Measurements from ENCODE around the gene CA11.
"Not testable (repeated sequence)": the region's sequence is repeated elsewhere in the genome, so short reads cannot be mapped to it uniquely, and the experiment has no call there.

CA11 gene

GRCh38 chr19:48635966-48636858, 9.8 kb downstream of the CA11 start:
- H3K27me3 ChIP-seq (ENCODE audit: control insufficient read depth, insufficient read depth, low read length): no peaks in the 10 kb centered on the region
- peaks cover 12% of the 10 kb centered on the region for H3K36me3 ChIP-seq (ENCODE audit: control insufficient read depth, insufficient read depth, low read length)
- peak overlapping the region; percentile 98 for H3K27ac ChIP-seq (ENCODE audit: low read depth, low read length)
- peak overlapping the region; percentile 97 for H3K4me3 ChIP-seq (ENCODE audit: low read length)
- peak overlapping the region; percentile 75 for H3K9ac ChIP-seq (ENCODE audit: low read length)
- H3K4me1 ChIP-seq (ENCODE audit: control insufficient read depth, insufficient read depth, low read length): peaks cover 32% of the 10 kb centered on the region

DNA sequence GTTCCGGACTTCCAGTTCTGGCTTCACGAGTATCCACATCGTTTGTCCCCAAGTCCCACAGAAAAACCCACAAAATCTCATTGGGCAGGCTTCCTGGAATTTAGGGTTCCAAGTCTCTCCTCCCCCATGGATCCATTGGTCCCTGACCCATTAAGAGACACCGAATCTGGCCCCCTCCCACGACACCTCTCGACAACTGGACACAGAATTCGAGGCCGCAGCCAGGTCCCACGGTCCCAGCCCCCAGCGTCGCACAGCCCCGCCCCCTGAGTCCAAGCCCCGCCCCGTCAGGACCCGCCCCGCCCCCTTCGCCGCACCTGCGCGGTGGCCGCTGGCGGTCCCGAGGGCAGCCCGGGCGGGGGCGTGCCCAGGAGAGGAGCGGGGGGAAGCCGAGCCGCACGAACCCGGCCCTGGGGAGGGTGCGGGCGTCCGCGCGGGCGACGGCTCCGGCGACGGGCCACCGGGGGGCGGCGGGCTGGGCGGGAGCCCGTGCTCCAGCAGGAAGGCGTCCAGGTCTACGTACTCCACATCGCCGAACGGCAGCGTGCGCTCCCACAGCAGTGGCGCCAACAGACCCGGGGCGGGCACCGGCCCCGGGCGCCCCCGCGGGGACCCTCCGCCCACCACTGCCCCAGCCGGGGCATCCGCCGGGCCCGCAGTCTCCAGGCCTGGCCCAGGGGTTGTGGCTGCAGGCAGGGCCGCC, 10.6 kb downstream of the CA11 start:
- H3K9ac ChIP-seq (ENCODE audit: low read length): peak overlapping the region; percentile 75
- peaks cover 38% of the 10 kb centered on the region for H3K4me1 ChIP-seq (ENCODE audit: control insufficient read depth, insufficient read depth, low read length)
- H3K27ac ChIP-seq (ENCODE audit: low read depth, low read length): peak overlapping the region; percentile 98
- H3K36me3 ChIP-seq (ENCODE audit: control insufficient read depth, insufficient read depth, low read length): peaks cover 14% of the 10 kb centered on the region
- H3K4me3 ChIP-seq (ENCODE audit: low read length): peak overlapping the region; percentile 97
- H3K27me3 ChIP-seq (ENCODE audit: control insufficient read depth, insufficient read depth, low read length): no peaks in the 10 kb centered on the region

- H3K27me3 ChIP-seq (ENCODE audit: control insufficient read depth, insufficient read depth, low read length): no peaks in the 10 kb centered on the region
- H3K4me3 ChIP-seq (ENCODE audit: low read length): peak overlapping the region; percentile 63
- peak overlapping the region; percentile 13 for H3K9ac ChIP-seq (ENCODE audit: low read length)
- peaks cover 44% of the 10 kb centered on the region for H3K4me1 ChIP-seq (ENCODE audit: control insufficient read depth, insufficient read depth, low read length)
- peak overlapping the region; percentile 92 for H3K27ac ChIP-seq (ENCODE audit: low read depth, low read length)
- H3K36me3 ChIP-seq (ENCODE audit: control insufficient read depth, insufficient read depth, low read length): peaks cover 16% of the 10 kb centered on the region
Observed at GRCh38 chr19:48634424-48635262, 11.3 kb downstream of the CA11 start.

GRCh38 chr19:48634036-48634342, 12.0 kb downstream of the CA11 start:
- Histone ChIP-seq H3K27ac (ENCODE audit: low read depth, low read length) (peak overlapping the region; percentile 67), H3K36me3 (ENCODE audit: control insufficient read depth, insufficient read depth, low read length) (peaks cover 16% of the 10 kb centered on the region), H3K27me3 (ENCODE audit: control insufficient read depth, insufficient read depth, low read length) (no peaks in the 10 kb centered on the region), H3K4me1 (ENCODE audit: control insufficient read depth, insufficient read depth, low read length) (peaks cover 44% of the 10 kb centered on the region), H3K4me3 (ENCODE audit: low read length) (peak overlapping the region; percentile 52), H3K9ac (ENCODE audit: low read length) (no peak overlapping the region)

GRCh38 chr19:48633148-48634035, 12.6 kb downstream of the CA11 start:
- peaks cover 16% of the 10 kb centered on the region for H3K36me3 ChIP-seq (ENCODE audit: control insufficient read depth, insufficient read depth, low read length)
- H3K9ac ChIP-seq (ENCODE audit: low read length): no peak overlapping the region
- peak overlapping the region; percentile 67 for H3K27ac ChIP-seq (ENCODE audit: low read depth, low read length)
- peak overlapping the region; percentile 52 for H3K4me3 ChIP-seq (ENCODE audit: low read length)
- peaks cover 40% of the 10 kb centered on the region for H3K4me1 ChIP-seq (ENCODE audit: control insufficient read depth, insufficient read depth, low read length)
- no peaks in the 10 kb centered on the region for H3K27me3 ChIP-seq (ENCODE audit: control insufficient read depth, insufficient read depth, low read length)

GRCh38 chr19:48632692-48633147, 13.3 kb downstream of the CA11 start:
- no peaks in the 10 kb centered on the region for H3K27me3 ChIP-seq (ENCODE audit: control insufficient read depth, insufficient read depth, low read length)
- H3K9ac ChIP-seq (ENCODE audit: low read length): no peak overlapping the region
- peak overlapping the region; percentile 24 for H3K4me3 ChIP-seq (ENCODE audit: low read length)
- H3K36me3 ChIP-seq (ENCODE audit: control insufficient read depth, insufficient read depth, low read length): peaks cover 16% of the 10 kb centered on the region
- peak overlapping the region; percentile 43 for H3K27ac ChIP-seq (ENCODE audit: low read depth, low read length)
- H3K4me1 ChIP-seq (ENCODE audit: control insufficient read depth, insufficient read depth, low read length): peaks cover 38% of the 10 kb centered on the region

GRCh38 chr19:48632286-48632685, 13.7 kb downstream of the CA11 start:
- peaks cover 16% of the 10 kb centered on the region for H3K36me3 ChIP-seq (ENCODE audit: control insufficient read depth, insufficient read depth, low read length)
- H3K4me3 ChIP-seq (ENCODE audit: low read length): peak overlapping the region; percentile 2
- H3K27ac ChIP-seq (ENCODE audit: low read depth, low read length): peak overlapping the region; percentile 43
- H3K4me1 ChIP-seq (ENCODE audit: control insufficient read depth, insufficient read depth, low read length): peaks cover 38% of the 10 kb centered on the region
- not testable (repeated sequence) for H3K9ac ChIP-seq (ENCODE audit: low read length); H3K27me3 ChIP-seq (ENCODE audit: control insufficient read depth, insufficient read depth, low read length)

DNA sequence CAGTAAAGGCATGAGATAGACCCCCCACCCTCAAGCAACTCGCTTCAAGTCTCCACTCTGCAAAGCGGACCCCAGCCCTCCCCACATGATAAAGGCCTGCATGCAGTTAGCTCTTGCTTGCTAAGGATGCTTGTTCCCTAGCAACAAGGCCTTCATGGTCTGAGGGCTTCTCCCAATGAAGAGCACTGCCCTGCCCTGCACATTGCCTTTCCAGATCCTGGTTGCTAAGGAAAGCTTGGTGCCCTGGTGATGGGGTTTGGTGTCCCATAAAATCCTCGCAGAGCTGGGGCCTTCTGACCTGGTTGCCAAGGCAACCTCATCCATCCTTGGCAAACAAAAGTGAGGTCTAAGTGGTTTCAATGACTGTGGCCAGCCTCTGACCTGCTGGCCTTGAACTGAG, 14.8 kb downstream of the CA11 start:
- H3K4me3 ChIP-seq (ENCODE audit: low read length): no peak overlapping the region
- H3K36me3 ChIP-seq (ENCODE audit: control insufficient read depth, insufficient read depth, low read length): peaks cover 16% of the 10 kb centered on the region
- peak overlapping the region; percentile 36 for H3K9ac ChIP-seq (ENCODE audit: low read length)
- peak overlapping the region; percentile 74 for H3K27ac ChIP-seq (ENCODE audit: low read depth, low read length)
- H3K27me3 ChIP-seq (ENCODE audit: control insufficient read depth, insufficient read depth, low read length): no peaks in the 10 kb centered on the region
- H3K4me1 ChIP-seq (ENCODE audit: control insufficient read depth, insufficient read depth, low read length): peaks cover 38% of the 10 kb centered on the region

- Histone ChIP-seq H3K27ac (ENCODE audit: low read depth, low read length) (peak overlapping the region; percentile 74), H3K9ac (ENCODE audit: low read length) (peak overlapping the region; percentile 49), H3K4me1 (ENCODE audit: control insufficient read depth, insufficient read depth, low read length) (peaks cover 38% of the 10 kb centered on the region), H3K4me3 (ENCODE audit: low read length) (peak overlapping the region; percentile 27), H3K27me3 (ENCODE audit: control insufficient read depth, insufficient read depth, low read length) (no peaks in the 10 kb centered on the region), H3K36me3 (ENCODE audit: control insufficient read depth, insufficient read depth, low read length) (peaks cover 16% of the 10 kb centered on the region)
Observed at GRCh38 chr19:48630296-48631063, 15.5 kb downstream of the CA11 start.

DNA sequence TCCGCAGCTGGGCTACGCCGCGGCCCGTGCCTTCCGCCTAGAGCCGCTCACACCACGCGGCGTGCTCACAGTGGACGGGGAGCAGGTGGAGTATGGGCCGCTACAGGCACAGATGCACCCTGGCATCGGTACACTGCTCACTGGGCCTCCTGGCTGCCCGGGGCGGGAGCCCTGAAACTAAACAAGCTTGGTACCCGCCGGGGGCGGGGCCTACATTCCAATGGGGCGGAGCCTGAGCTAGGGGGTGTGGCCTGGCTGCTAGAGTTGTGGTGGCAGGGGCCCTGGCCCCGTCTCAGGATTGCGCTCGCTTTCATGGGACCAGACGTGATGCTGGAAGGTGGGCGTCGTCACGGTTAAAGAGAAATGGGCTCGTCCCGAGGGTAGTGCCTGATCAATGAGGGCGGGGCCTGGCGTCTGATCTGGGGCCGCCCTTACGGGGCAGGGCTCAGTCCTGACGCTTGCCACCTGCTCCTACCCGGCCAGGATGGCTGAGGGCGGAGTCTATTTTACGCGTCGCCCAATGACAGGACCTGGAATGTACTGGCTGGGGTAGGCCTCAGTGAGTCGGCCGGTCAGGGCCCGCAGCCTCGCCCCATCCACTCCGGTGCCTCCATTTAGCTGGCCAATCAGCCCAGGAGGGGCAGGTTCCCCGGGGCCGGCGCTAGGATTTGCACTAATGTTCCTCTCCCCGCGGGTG, 16.2 kb downstream of the CA11 start:
- Histone ChIP-seq H3K9ac (ENCODE audit: low read length) (peak overlapping the region; percentile 49), H3K4me3 (ENCODE audit: low read length) (peak overlapping the region; percentile 27), H3K27me3 (ENCODE audit: control insufficient read depth, insufficient read depth, low read length) (no peaks in the 10 kb centered on the region), H3K27ac (ENCODE audit: low read depth, low read length) (peak overlapping the region; percentile 74), H3K4me1 (ENCODE audit: control insufficient read depth, insufficient read depth, low read length) (peaks cover 33% of the 10 kb centered on the region), H3K36me3 (ENCODE audit: control insufficient read depth, insufficient read depth, low read length) (peaks cover 16% of the 10 kb centered on the region)

Measured in rectal smooth muscle tissue (tissue), 1 donor.